ENCODE data around the gene CYTIP.

CYTIP gene

DNA sequence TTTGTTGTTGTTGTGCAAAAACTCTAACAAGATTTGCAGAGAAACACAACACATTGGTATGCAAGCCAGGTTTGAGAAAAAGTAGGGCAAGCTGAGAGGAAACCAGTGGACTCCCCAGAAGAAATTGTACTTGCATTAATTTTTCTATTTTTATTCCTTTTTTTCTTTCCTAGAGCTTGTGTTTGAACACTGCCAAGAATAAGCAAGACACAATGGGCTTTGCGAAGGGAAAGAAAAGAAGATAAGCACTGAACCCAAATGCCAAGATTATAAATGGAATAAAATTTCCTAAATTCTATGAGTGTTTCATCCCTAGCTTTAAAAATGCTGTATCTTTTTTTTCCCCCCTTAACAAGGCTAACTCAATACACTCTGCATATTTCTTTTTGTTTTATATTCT, 17.0 kb upstream of the CYTIP start:
- no peak for DNase-seq

DNA sequence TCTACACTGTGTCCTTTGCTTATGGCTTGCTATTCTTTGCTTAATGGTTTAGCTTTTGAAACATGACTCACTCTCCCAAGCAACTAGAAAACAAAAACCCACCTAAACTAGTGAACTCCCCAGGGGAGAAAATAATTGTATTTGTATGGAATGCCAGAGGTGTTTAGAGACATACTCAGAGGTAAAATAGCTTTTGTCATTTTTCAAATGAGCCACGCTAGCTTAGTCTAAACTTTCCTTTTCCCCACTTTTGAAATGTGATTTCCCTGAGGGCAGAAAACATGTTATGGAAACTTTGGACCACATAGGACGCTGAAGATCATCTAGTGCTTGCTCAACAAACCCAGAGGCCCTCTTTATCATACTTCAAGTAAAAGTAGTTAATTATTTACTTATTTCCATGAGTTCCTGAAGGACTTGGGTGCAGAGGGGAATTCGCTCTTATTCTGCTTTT, 16.5 kb upstream of the CYTIP start:
- peak; percentile 32 for DNase-seq

- no peak for DNase-seq
Observed at GRCh38 chr2:157459486-157459885, 15.6 kb upstream of the CYTIP start.

GRCh38 chr2:157447741-157448140, 3.9 kb upstream of the CYTIP start:
- no peak for DNase-seq

DNA sequence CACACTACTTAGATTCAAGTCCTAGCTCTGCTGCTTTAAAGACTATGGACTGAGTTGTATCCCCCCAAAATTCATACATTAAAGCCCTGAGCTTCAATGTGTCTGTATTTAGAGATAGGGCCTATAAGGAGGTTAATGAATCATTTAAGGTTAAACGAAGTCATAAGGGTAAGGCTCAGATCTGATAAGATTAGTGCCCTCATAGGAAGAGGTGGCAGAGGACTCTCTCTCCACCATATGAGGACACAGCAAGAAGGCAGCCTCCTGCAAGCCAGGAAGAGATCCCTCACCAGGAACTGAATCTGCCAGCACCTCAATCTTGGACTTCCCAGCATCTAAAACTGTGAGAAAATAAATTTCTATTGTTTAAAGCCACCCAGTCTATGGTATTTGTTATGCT, 3.1 kb upstream of the CYTIP start:
- DNase-seq: no peak

DNA sequence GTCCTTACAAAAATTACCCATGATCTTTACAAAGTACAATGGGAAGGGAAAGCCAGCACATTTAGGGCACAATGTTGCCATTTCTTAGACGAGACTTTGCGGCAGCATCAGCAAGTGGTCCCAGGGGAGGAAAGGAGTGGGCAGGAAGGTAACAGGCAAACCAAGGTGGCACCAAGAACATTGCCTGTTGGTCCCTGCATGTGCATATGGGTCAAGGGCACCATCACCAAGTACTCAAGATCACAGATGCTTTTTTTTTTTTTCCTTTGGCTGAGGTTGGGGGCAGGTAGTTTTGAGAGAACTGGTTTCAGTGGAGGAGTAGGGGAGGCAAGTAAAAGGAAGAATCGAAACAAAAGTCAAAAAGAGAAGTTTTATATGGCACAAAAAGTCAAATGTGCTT, 752 bp upstream of the CYTIP start:
- DNase-seq: no peak

- DNase-seq: no peak
Observed at GRCh38 chr2:157443090-157443489, 799 bp downstream of the CYTIP start.

DNA sequence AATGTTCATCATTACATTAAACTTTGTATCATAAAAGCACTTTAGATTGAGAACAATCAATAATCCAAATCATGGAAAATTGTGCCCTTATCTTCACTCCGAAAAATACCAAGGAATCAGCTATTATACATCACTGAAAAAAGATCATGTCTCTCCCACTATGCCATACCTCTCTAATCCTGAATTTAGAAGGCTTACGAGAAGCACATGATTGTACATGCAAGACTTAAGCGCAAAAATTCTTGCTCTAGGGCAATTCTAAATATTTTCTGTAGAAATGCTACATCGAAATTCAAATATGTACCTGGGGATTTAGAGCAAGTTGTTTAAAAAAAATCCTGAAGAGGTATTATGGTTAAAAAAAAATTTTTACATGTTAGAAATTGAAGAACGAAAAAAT, 1.3 kb downstream of the CYTIP start:
- DNase-seq: no peak

GRCh38 chr2:157442191-157442590, 1.7 kb downstream of the CYTIP start:
- DNase-seq: no peak

- DNase-seq: no peak
Observed at GRCh38 chr2:157441072-157441454, 2.8 kb downstream of the CYTIP start.

- no peak for DNase-seq
Observed at GRCh38 chr2:157440404-157441071, 3.4 kb downstream of the CYTIP start.

GRCh38 chr2:157439824-157440186, 4.1 kb downstream of the CYTIP start:
- no peak for DNase-seq

DNA sequence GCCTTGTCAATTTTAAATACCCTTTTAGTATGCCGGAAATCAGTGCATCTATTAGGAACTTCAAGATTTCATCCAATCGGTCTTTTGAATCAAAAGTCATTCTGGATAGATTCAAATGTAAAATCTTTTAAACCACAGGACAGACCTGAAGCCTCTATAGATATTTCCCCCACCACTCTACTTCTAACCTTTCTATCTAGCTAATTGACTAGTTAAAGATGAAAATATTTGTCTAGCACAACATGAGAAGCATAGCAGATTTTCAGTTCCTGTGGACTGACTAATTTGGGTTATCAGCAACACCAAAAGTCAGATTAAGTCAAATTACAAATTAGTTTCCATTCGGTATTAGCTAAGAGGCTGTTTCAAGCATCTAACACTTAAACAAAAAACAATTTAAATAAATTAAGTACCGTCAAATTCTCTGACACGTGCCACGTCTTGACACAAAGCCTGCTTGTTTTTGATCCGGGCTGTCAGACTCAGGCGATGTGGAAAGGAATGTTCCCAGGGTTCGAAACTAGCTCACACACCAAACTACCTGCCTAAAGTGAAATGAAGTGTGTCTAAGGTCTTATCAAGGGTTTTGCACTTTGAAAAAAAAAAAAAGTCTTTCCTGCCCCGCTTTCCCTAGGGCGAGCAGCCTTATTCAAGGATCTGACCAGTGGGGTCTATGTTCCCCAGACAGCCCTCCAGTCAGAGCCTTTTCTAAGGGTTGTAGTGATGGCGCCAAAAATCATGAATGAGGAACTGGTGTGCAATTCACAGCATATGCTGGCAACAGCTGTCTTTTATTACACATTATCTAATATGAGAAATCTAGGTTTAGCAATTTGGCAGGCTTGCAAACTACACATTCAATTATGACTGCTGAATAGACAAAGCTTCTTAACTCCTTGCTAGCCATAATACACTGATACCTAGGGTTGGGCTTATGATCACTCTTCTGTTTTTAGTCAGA, 4.7 kb downstream of the CYTIP start:
- peak; percentile 18 for DNase-seq

- DNase-seq: peak; percentile 7
Observed at GRCh38 chr2:157433394-157433793, 10.5 kb downstream of the CYTIP start.

GRCh38 chr2:157432475-157433106, 11.3 kb downstream of the CYTIP start:
- no peak for DNase-seq

DNA sequence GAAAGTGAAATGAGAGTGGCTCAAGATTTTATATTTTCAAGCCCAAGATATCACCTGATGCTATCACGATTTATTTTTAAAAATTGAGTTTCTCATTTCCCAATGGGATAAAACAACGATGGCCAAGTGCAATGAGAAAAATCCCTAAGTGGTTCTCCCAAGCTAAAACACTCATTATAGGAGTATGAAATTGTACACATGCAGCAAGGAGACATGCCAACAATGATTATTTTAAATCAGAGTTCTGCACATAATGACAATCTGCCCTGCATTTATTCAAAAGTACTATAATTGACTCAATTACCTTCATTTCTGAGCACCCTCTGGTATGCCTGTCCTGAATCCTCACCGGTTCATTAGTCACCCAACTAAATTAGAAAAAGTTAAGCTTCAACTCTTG, 12.7 kb downstream of the CYTIP start:
- DNase-seq: no peak

DNA sequence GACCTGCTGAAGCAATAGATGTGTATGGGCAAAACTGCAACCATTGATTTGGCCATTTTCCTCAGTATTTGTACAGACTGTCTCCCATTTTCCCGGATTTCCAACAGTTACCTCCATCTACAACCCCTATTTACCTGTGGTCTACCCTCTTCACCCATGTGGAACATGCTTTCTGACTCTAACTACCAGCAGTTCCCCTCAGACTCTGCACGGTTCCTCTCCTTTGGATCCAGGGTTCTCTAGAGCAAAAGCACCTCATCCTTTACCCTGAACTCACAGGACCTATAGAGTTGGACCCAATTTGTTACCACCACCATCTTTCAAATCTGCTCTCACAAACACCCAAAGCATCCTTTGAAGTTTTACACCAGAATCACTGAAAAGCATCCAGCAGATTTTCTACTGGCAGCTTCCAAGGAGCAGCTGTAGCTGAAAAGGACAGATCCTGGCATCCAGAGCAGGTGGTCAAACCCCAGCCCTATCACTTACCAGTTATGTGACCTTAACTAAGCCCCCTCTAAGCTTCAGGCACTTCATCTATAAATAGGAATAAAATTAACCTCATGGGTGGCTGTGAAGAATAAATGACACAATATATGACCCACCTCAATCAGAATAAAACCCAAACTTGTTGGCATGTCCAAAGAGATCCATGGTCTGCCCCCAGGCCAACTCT, 15.3 kb downstream of the CYTIP start:
- no peak for DNase-seq

DNA sequence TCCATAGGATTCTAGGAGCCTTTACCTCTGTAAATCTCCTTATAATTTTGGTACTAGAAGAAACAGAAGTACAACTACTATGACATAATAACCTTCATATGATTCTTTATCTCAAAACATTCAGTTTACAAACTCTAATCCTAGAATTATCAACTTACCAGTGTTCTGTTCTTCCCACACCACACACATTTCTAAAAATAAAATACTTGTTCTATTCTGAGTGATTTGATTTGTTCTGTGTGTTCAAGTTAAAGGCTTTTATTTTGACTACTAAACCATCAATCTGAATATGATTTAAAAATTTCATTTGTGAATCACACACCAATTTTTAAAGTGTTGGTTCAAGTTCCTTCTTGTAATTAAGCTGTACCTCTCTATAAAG, 16.0 kb downstream of the CYTIP start:
- DNase-seq: no peak

DNA sequence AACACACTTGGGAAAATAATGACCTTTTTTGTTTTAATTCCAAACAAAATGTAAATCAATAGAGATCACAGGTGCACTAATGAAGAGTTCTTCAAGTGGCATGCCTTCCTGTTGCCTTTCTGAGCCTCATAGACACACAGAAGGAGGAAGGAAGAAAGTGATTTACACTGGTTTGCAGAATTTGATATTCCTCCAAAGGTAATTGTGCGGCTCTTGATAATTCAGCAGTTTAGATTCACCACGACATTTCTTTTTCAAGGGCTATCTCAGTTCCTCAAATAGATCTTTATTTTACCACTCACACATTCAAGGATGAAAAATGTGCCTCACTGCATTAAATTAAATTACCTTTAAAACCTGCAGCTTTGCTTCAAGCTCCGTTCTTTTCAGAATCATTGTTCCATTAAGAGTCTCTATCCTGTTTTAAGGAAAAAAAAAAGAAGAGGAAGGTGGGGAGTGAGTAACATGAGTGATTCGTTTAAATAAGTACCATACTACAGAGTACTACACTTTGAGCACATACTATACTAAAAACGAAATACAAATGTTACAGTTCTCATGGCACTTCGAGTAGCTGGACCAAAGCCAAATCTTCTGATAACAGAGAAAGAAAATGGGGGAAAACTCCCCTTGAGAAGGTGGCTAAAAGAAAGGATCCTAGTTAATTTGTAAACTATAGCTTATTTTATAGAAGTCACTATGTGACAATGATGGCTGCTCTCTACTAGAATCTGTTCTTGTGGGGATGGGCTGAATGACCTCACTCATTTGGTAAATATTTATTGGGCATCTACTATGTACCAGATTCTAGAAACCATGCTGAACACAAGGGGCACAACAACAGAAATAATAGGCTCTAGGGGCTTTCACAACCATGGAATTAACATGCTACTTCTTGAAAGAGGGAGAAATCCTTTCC, 16.6 kb downstream of the CYTIP start:
- DNase-seq: no peak

DNA sequence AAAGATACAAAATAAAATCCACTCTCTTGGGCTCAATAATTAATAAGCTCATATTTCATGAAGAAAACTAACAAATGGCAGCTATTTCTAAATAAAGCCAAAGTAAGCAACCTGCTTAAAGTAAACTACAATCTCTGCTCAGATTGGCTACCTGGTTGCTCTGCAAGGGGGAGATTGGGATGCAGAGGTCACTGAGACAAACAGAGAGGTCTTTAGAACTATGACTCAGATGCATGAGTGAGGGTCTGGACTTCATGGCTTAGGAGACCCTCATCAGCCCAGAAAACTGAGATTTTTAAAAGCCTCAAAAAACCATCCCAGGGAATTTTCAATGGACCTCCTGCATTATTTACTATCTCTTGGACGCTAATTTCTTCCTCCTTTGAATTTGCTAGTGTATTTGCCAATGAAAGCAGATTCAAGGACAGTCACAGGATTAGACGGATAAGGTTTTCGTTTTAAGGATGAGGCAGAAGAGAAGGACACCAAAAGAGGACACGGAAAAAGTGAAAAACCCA, 17.4 kb downstream of the CYTIP start:
- DNase-seq: no peak

DNA sequence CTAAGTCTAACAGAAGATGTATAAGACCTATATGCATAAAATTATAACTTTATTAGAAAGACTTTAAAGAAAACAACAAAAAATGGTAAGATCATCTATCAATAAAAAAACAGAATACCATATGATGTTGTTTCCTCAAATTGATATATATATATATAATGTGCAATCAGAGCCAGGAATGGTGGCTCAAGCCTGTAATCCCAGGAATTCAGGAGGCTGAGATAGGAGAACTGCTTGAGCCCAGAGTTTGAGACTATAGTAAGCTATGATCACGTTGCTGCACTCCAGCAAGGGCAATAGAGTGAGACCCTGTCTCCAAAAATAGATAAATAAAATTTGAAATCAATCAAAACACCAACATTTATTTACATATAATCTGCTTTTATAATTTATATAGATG, 19.5 kb downstream of the CYTIP start:
- DNase-seq: no peak

DNA sequence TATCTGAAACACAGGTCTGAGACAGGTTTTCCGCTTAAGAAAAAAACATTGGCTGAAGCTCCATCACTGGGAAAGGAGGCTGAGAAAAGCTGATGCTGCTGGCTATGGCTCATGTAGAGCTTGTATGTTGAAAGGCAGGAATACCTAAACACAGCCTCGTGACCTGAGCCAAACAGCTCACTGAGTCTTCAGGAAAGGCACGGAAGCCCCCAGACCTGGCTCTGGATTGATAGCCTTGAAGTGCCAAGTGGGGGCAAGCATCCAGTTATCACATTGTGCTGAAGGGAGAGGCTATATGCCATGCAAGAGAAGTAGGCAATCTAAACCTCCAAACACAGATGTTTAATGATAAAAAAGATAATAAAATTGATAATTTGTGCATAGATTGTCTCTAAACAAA, 21.9 kb downstream of the CYTIP start:
- DNase-seq: no peak
